ENCODE measurements around the gene NOS1AP. TPM values are rescaled to one million over a fixed set of nuclear protein-coding genes. Genes with fewer than 3 reads are reported as not detected.
"Not testable (repeated sequence)": the region's sequence is repeated elsewhere in the genome, so short reads cannot be mapped to it uniquely, and the experiment has no call there.

The NOS1AP gene
- total RNA-seq, 1 donor: under 0.01 TPM

DNA sequence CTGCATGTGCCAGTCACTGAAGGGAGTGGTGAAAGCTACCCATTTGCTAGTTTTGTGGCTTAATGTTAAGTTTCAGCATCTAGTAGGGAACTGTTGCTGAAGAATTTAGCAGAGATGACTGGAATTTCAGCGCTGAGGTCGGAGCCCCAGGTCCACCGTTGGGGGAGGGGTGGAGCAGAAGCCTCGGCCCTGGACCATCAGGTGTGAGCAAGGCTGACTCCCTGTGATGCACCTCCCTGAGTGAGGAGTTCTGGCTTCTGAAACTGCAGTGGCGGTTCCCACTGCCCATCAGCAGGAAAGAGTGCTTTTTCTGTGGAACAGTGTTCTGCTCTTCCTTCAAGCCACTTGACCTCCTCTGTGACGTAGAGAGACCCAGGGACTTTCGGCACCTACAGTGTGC lies 1.3 kb downstream of the NOS1AP start:
- Histone ChIP-seq H3K4me3 (ENCODE audit: low read length) (no peak overlapping the region), H3K9me3 (ENCODE audit: low read depth, low read length) (no peaks in the 10 kb centered on the region), H3K4me1 (ENCODE audit: insufficient read depth, low read length) (peaks cover 18% of the 10 kb centered on the region), H3K27me3 (ENCODE audit: insufficient read depth, low read length) (peaks cover 50% of the 10 kb centered on the region)

DNA sequence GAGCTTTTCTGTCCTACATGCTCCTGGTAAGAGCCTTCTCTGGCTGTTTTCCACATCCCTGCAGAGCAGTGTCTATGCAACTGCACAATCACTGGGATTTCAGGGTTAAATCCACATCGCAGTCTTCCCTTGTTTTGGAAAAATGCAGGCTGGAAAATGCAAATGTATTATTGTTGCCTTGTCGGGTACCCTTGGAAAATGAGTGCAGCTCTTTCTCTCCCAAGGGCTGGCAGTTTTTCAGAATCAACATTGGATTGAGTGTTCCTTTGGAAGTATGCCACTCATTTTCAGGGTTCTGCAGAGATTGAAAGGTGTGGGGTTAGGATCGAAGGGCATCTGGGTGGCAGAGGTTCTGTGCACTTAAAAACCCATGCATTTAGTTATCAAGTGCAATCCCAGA lies 3.2 kb downstream of the NOS1AP start:
- no peak overlapping the region for H3K4me3 ChIP-seq (ENCODE audit: low read length)
- H3K4me1 ChIP-seq (ENCODE audit: insufficient read depth, low read length): peaks cover 18% of the 10 kb centered on the region
- H3K9me3 ChIP-seq (ENCODE audit: low read depth, low read length): no peaks in the 10 kb centered on the region
- peaks cover 40% of the 10 kb centered on the region for H3K27me3 ChIP-seq (ENCODE audit: insufficient read depth, low read length)

DNA sequence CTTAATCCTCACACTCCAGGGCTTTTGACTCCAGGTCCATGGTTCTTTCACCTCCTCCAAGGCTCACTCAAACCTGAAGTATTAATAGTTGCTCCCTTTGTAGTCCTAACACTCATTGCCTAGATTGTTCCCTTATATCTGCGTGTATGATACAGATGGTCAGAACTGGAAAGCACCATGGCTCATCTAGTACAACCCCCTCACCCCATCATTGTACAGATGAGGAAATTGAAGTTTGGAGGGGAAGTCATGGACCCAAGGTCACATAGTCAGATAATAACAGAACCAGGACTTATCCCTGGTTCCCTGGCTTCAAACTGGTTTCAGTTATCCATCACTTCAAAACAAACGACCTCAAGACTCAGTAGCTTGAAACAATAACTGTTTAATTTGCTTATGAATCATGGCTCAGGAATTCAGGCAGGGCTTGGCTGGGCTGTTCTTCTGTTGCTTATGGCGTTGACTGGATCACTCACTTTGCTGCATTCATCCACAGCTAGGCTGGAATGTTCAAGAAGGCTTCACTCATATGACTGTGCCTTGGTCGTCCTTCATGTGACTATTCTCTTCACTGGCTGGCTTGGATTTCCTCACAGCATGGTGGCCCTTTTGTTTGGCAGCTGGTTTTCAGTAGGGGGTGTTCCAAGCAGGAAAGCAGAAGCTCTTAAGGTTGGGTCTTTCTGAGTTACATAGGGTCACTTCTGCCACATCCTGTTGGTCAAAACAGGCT lies 5.0 kb downstream of the NOS1AP start:
- Histone ChIP-seq H3K9me3 (ENCODE audit: low read depth, low read length) (no peaks in the 10 kb centered on the region), H3K4me1 (ENCODE audit: insufficient read depth, low read length) (peaks cover 12% of the 10 kb centered on the region), H3K4me3 (ENCODE audit: low read length) (no peak overlapping the region), H3K27me3 (ENCODE audit: insufficient read depth, low read length) (peaks cover 34% of the 10 kb centered on the region)

DNA sequence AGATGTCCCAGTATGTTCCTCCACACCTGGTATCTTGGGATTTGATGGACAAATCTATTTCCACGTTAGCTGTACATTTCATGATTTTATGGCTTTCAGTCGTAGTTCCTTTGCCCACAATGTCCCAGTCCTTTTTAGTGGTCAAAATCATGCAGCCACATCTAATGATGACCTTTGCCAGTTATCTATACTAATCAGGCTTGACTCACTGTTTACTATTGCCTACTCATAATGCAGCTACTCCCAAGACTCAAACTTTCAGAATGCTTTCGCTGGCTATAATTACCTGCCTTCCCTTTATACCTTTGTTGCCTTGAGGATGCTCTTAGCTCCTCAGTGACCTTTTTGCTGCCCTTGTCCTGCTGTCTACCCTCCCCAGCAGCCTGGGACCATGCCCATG lies 6.4 kb downstream of the NOS1AP start:
- H3K27me3 ChIP-seq (ENCODE audit: insufficient read depth, low read length): peaks cover 28% of the 10 kb centered on the region
- H3K4me3 ChIP-seq (ENCODE audit: low read length): no peak overlapping the region
- H3K9me3 ChIP-seq (ENCODE audit: low read depth, low read length): no peaks in the 10 kb centered on the region
- H3K4me1 ChIP-seq (ENCODE audit: insufficient read depth, low read length): peaks cover 1% of the 10 kb centered on the region

- no peak overlapping the region for H3K4me3 ChIP-seq (ENCODE audit: low read length)
- H3K9me3 ChIP-seq (ENCODE audit: low read depth, low read length): no peaks in the 10 kb centered on the region
- peaks cover 8% of the 10 kb centered on the region for H3K27me3 ChIP-seq (ENCODE audit: insufficient read depth, low read length)
- no peaks in the 10 kb centered on the region for H3K4me1 ChIP-seq (ENCODE audit: insufficient read depth, low read length)
Measured at GRCh38 chr1:162077648-162078299, 8.3 kb downstream of the NOS1AP start.

- no peaks in the 10 kb centered on the region for H3K4me1 ChIP-seq (ENCODE audit: insufficient read depth, low read length)
- H3K4me3 ChIP-seq (ENCODE audit: low read length): no peak overlapping the region
- peaks cover 5% of the 10 kb centered on the region for H3K27me3 ChIP-seq (ENCODE audit: insufficient read depth, low read length)
- no peaks in the 10 kb centered on the region for H3K9me3 ChIP-seq (ENCODE audit: low read depth, low read length)
Measured at GRCh38 chr1:162079030-162079429, 9.5 kb downstream of the NOS1AP start.

DNA sequence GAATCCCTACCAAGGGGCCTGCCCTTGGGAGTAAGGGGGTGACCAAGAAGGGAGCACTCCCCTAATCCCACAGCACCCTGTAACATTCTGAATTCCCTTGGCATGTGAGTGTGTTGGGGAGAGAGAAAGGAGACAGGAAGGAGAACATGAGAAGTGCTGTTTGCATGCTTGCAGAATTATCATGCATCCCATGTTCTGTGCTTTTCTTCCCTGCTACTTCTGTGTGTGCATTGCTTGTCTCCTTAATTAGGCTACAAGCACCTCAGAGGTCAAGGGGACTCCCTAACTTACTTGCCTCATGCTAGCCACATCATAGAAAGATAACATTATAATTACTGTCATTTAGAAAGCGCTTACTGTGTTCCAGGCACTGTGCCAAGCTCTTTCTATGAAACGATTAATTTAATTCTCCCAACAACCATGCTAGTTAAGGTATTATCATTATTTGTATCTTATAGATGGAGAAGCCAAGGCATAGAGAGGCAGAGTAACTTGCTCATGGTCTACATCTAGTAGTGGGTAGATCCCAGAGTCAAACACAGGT lies 11.1 kb downstream of the NOS1AP start:
- H3K4me3 ChIP-seq (ENCODE audit: low read length): no peak overlapping the region
- no peaks in the 10 kb centered on the region for H3K4me1 ChIP-seq (ENCODE audit: insufficient read depth, low read length)
- H3K27me3 ChIP-seq (ENCODE audit: insufficient read depth, low read length): peaks cover 5% of the 10 kb centered on the region
- no peaks in the 10 kb centered on the region for H3K9me3 ChIP-seq (ENCODE audit: low read depth, low read length)

DNA sequence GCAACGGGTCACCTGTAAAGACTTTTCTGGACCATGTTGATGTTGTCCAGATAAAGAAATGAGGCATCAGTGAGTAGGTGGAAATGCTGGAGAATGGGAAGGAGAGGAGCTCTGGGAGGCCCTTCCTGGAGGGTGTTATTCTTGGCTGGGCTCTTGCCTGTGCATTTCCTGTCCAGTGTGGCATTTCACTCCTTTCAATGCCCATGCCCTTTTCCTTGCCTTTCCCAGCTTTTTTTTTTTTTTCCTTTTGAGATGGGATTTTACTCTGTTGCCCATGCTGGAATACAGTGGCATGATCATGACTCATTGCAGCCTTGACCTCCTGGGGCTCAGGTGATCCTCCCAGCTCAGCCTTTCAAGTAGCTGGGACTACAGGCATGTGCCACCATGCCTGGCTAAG lies 11.8 kb downstream of the NOS1AP start:
- no peak overlapping the region for H3K4me3 ChIP-seq (ENCODE audit: low read length)
- peaks cover 5% of the 10 kb centered on the region for H3K27me3 ChIP-seq (ENCODE audit: insufficient read depth, low read length)
- H3K9me3 ChIP-seq (ENCODE audit: low read depth, low read length): no peaks in the 10 kb centered on the region
- H3K4me1 ChIP-seq (ENCODE audit: insufficient read depth, low read length): no peaks in the 10 kb centered on the region

DNA sequence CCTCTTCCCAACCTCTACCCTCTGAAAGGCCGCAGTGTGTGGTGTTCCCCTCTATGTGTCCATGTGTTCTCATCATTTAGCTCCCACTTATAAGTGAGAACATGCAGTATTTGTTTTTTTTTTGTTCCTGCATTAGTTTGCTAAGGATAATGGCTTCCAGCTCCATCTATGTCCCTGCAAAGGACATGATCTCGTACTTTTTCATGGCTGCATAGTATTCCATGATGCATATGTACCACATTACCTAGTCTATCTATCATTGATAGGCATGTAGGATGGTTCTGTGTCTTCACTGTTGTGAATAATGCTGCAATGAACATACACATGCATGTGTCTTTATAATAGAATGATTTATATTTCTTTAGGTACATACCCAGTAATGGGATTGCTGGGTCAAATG lies 12.6 kb downstream of the NOS1AP start:
- not testable (repeated sequence) for H3K9me3 ChIP-seq (ENCODE audit: low read depth, low read length); H3K27me3 ChIP-seq (ENCODE audit: insufficient read depth, low read length); H3K4me3 ChIP-seq (ENCODE audit: low read length); H3K4me1 ChIP-seq (ENCODE audit: insufficient read depth, low read length)

- Histone ChIP-seq H3K4me1 (ENCODE audit: insufficient read depth, low read length) (no peaks in the 10 kb centered on the region), H3K9me3 (ENCODE audit: low read depth, low read length) (no peaks in the 10 kb centered on the region), H3K27me3 (ENCODE audit: insufficient read depth, low read length) (peaks cover 5% of the 10 kb centered on the region), H3K4me3 (ENCODE audit: low read length) (no peak overlapping the region)
Measured at GRCh38 chr1:162083273-162083672, 13.8 kb downstream of the NOS1AP start.

GRCh38 chr1:162085991-162086390 lies 16.5 kb downstream of the NOS1AP start:
- H3K27me3 ChIP-seq (ENCODE audit: insufficient read depth, low read length): no peaks in the 10 kb centered on the region
- H3K4me3 ChIP-seq (ENCODE audit: low read length): no peak overlapping the region
- H3K9me3 ChIP-seq (ENCODE audit: low read depth, low read length): no peaks in the 10 kb centered on the region
- no peaks in the 10 kb centered on the region for H3K4me1 ChIP-seq (ENCODE audit: insufficient read depth, low read length)

DNA sequence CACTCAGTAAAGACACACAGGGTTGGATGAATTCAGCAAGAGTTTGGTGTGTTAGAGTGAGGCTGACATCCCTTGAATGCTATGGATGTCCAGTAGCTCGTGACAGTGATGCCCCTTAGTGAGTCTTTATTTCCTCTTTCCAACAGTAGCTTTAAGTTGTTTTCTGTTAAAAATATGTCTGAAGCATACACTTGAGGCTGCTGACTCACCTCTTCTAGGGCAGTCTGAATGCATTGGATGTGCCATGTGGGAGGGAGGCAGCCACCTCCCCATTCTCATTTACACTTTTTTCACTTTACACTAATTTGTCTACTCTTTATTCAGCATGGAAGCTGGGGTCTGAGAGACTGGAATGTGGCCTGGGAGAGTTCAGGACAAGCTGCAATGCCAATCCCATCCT lies 17.6 kb downstream of the NOS1AP start:
- Histone ChIP-seq H3K27me3 (ENCODE audit: insufficient read depth, low read length) (no peaks in the 10 kb centered on the region), H3K4me3 (ENCODE audit: low read length) (no peak overlapping the region), H3K9me3 (ENCODE audit: low read depth, low read length) (no peaks in the 10 kb centered on the region), H3K4me1 (ENCODE audit: insufficient read depth, low read length) (no peaks in the 10 kb centered on the region)

DNA sequence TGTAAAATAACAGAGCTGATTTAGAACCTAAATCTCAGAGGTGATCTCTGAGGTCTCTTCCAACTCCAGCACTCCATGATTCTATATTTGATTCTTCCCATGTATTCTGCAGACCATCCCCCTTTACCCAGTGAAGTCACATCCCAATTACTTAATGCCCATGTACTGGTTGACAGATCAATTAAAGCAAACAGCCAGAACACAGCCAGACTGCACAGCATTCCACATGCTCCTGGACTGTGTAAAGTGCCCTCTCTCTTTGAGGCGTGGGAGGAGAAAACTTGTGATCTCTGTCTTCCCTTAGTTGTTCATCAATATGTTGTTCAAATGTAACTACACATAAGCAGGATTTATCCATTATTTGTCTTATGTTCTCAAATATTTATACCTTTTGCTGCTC lies 18.1 kb downstream of the NOS1AP start:
- Histone ChIP-seq H3K27me3 (ENCODE audit: insufficient read depth, low read length) (no peaks in the 10 kb centered on the region), H3K4me1 (ENCODE audit: insufficient read depth, low read length) (no peaks in the 10 kb centered on the region), H3K9me3 (ENCODE audit: low read depth, low read length) (no peaks in the 10 kb centered on the region), H3K4me3 (ENCODE audit: low read length) (no peak overlapping the region)

DNA sequence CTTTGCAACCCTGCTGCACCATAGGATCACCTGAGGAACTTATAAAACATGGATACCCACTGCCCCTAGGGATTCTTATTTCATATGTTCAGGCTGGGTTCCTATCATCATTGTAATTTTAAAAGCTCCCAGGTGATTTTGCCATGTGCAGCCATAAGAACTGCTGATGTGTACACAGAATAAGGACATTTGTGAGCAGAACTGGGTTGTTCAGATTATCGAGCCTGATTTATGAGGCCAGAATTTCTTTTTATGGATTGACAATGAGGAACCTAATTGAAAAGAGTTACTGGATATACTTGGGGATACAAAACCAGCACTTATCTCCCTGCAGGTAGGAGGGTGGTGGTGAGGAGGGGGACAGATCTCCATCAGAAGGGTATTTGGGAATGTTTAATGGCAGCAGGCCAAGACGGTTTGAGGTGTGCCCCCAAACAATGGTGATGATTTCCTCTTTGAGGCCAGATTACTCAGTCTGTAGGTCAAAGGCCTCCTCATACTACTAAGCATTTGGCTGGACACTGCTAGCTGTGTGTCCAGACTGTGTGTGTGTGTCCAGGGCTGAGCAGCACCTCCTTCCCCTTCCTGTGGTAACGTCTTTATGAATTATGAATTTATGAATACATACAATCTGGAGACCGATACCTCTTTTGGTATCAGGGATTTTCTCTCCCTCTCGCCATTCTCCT lies 18.9 kb downstream of the NOS1AP start:
- Histone ChIP-seq H3K9me3 (ENCODE audit: low read depth, low read length) (no peaks in the 10 kb centered on the region), H3K4me3 (ENCODE audit: low read length) (no peak overlapping the region), H3K4me1 (ENCODE audit: insufficient read depth, low read length) (no peaks in the 10 kb centered on the region), H3K27me3 (ENCODE audit: insufficient read depth, low read length) (no peaks in the 10 kb centered on the region)

DNA sequence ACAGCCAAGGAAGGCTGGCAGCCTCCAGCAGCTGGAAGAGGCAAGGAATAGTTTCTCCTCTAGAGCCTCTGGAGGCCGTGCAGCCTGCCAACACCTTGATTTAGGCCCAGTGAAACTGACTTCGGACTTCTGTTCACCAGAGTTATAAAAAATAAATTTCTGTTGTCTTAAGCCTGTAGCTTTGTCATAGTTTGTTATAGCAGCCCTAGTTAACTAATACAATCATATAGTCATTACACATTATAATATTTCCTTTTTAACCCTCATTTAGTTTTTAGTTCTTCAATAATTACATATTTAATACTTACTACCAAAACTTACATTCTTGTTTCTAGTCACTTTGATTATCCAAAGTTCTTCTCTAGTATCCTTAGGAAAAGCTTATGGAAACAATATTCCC lies 20.3 kb downstream of the NOS1AP start:
- Histone ChIP-seq H3K9me3 (ENCODE audit: low read depth, low read length) (no peaks in the 10 kb centered on the region), H3K4me1 (ENCODE audit: insufficient read depth, low read length) (no peaks in the 10 kb centered on the region), H3K27me3 (ENCODE audit: insufficient read depth, low read length) (no peaks in the 10 kb centered on the region), H3K4me3 (ENCODE audit: low read length) (no peak overlapping the region)

All from mononuclear cell (primary cell).